H1 (cell line): ENCODE data around the gene CPEB3. TPM values are rescaled to one million over a fixed set of nuclear protein-coding genes. Genes with fewer than 3 reads are reported as not detected.

Experiments used
- CTCF ChIA-PET: fragments of 300-600 bp; sonication (Branson Sonifier 250); formaldehyde crosslinking; loops from one replicate; lab custom pipeline; 2021; ENCODE audit not compliant: partially characterized antibody; lab: Charles Lee
- POLR2A ChIA-PET: fragments of 300-600 bp; sonication (Branson Sonifier 250); formaldehyde crosslinking; loops from one replicate; lab custom pipeline; 2021; ENCODE audit warnings: inconsistent platforms; ENCODE audit not compliant: partially characterized antibody; lab: Charles Lee
- DNase-seq, 2 experiments: peaks; one replicate each; pipeline versions ENCODE4 v3.0.0 to v3.0.0-alpha.2; 2010 to 2022; ENCODE audit warnings: low spot score in 2 of 2, low read depth in 1 of 2, mixed read lengths in 1 of 2
- FAIRE-seq: peaks from 2 replicates; lab custom pipeline; 2011; peaks lifted over from hg19 to GRCh38; lab: Jason Lieb, UNC
- H2AFZ ChIP-seq: 2 replicates; pipeline ENCODE4 v1.8.1; 2012; ENCODE audit warnings: low read length, inconsistent platforms
- H2AK5ac ChIP-seq: 2 replicates; pipeline ENCODE4 v1.6.1; 2013; ENCODE audit warnings: low read depth, low read length
- H2BK120ac ChIP-seq: replicated peaks from 2 replicates; pipeline ENCODE3; 2013; ENCODE audit warnings: low read depth, low read length, inconsistent platforms
- H2BK12ac ChIP-seq: 2 replicates; pipeline ENCODE4 v1.6.1; 2013; ENCODE audit warnings: low read depth, low read length
- H2BK15ac ChIP-seq: 2 replicates; pipeline ENCODE4 v1.6.1; 2013; ENCODE audit warnings: low read length
- H2BK20ac ChIP-seq: 2 replicates; pipeline ENCODE4 v1.6.1; 2013; ENCODE audit warnings: low read length
- H2BK5ac ChIP-seq: 2 replicates; pipeline ENCODE4 v1.6.1; 2013; ENCODE audit warnings: low read depth, low read length
- H3K14ac ChIP-seq: 2 replicates; pipeline ENCODE4 v1.6.1; 2013; ENCODE audit warnings: inconsistent platforms; ENCODE audit not compliant: insufficient read length
- H3K18ac ChIP-seq: 2 replicates; pipeline ENCODE4 v1.6.1; 2013; ENCODE audit warnings: low read length; ENCODE audit errors: extremely low read depth
- H3K23ac ChIP-seq: 2 replicates; pipeline ENCODE4 v1.6.1; 2013; ENCODE audit warnings: inconsistent platforms; ENCODE audit not compliant: insufficient read length
- H3K23me2 ChIP-seq: 2 replicates; pipeline ENCODE4 v1.6.1; 2013; ENCODE audit warnings: low read depth, low read length
- H3K27ac ChIP-seq: 2 replicates; pipeline ENCODE4 v1.6.1; 2011; ENCODE audit warnings: low read depth, low read length, inconsistent platforms
- H3K27me3 ChIP-seq, 4 experiments: replicated peaks in 1 of 4; 1 replicate in 1 of 4; 2 replicates in 3 of 4; pipeline versions ENCODE4 v1.6.1 to v1.8.1; 2011 to 2013; ENCODE audit warnings: low read length in 3 of 4, mild to moderate bottlenecking in 3 of 4, inconsistent platforms in 2 of 4, mixed read lengths in 2 of 4, moderate library complexity in 1 of 4; ENCODE audit not compliant: control insufficient read depth in 3 of 4, insufficient read depth in 3 of 4; ENCODE audit errors: extremely low read depth in 1 of 4
- H3K36me3 ChIP-seq, 4 experiments: 2 replicates each; pipeline versions ENCODE4 v1.6.1 to v1.8.1; 2011 to 2013; ENCODE audit warnings: mild to moderate bottlenecking in 4 of 4, low read length in 3 of 4, moderate library complexity in 2 of 4, control low read depth in 1 of 4, inconsistent platforms in 1 of 4; ENCODE audit not compliant: insufficient read depth in 4 of 4, control insufficient read depth in 2 of 4
- H3K4ac ChIP-seq: replicated peaks from 2 replicates; pipeline ENCODE3; 2013; ENCODE audit warnings: low read length, low read depth, mixed read lengths, inconsistent platforms; ENCODE audit not compliant: insufficient read length
- H3K4me1 ChIP-seq, 4 experiments: replicated peaks in 1 of 4; 1 replicate in 1 of 4; 2 replicates in 3 of 4; pipeline versions ENCODE4 v1.6.1 to v1.8.1; 2011 to 2013; ENCODE audit warnings: low read length in 3 of 4, inconsistent platforms in 2 of 4, mixed read lengths in 1 of 4; ENCODE audit not compliant: insufficient read depth in 4 of 4, control insufficient read depth in 3 of 4
- H3K4me2 ChIP-seq, 2 experiments: 2 replicates each; pipeline versions ENCODE4 v1.6.1 to v1.8.1; 2011 to 2013; ENCODE audit warnings: low read depth in 2 of 2, low read length in 2 of 2, control low read depth in 1 of 2, inconsistent platforms in 1 of 2, mild to moderate bottlenecking in 1 of 2; ENCODE audit not compliant: insufficient read depth in 1 of 2
- H3K4me3 ChIP-seq, 4 experiments: fragments of 200-600, 300-600 bp in 1 of 4; sonication (generic), shearing (Covaris generic), sonication (Bioruptor Twin) in 1 of 4; 2 replicates each; pipeline versions ENCODE4 v1.5.1 to v1.8.1; 2011 to 2016; ENCODE audit warnings: low read length in 4 of 4, low read depth in 3 of 4, control low read depth in 2 of 4, inconsistent platforms in 2 of 4, mild to moderate bottlenecking in 2 of 4, mixed read lengths in 1 of 4, moderate library complexity in 1 of 4; ENCODE audit not compliant: insufficient read depth in 2 of 4; ENCODE audit errors: extremely low read depth in 1 of 4
- H3K56ac ChIP-seq: replicated peaks from 2 replicates; pipeline ENCODE3; 2013; ENCODE audit warnings: low read depth, mild to moderate bottlenecking, mixed read lengths, low read length, inconsistent platforms; ENCODE audit not compliant: insufficient read length
- H3K79me1 ChIP-seq: 2 replicates; pipeline ENCODE4 v1.6.1; 2013; ENCODE audit warnings: low read depth, low read length, control low read depth
- H3K79me2 ChIP-seq, 2 experiments: 2 replicates each; pipeline versions ENCODE4 v1.6.1 to v1.8.1; 2012 to 2013; ENCODE audit warnings: low read length in 2 of 2, mild to moderate bottlenecking in 2 of 2, inconsistent platforms in 1 of 2; ENCODE audit not compliant: insufficient read depth in 2 of 2, control insufficient read depth in 1 of 2
- H3K9ac ChIP-seq, 4 experiments: replicated peaks in 1 of 4; 1 replicate in 1 of 4; 2 replicates in 3 of 4; pipeline versions ENCODE4 v1.6.1 to v1.8.1; 2011 to 2013; ENCODE audit warnings: low read depth in 3 of 4, low read length in 3 of 4, control low read depth in 2 of 4, mild to moderate bottlenecking in 2 of 4, moderate library complexity in 2 of 4, inconsistent platforms in 1 of 4; ENCODE audit errors: extremely low read depth in 1 of 4
- H3K9me3 ChIP-seq, 2 experiments: 2 replicates each; pipeline versions ENCODE4 v1.6.1 to v1.8.1; 2012 to 2013; ENCODE audit warnings: mild to moderate bottlenecking in 2 of 2, moderate library complexity in 2 of 2, control low read depth in 1 of 2, inconsistent platforms in 1 of 2, low read depth in 1 of 2, low read length in 1 of 2, mixed read lengths in 1 of 2; ENCODE audit not compliant: insufficient read depth in 2 of 2
- H4K20me1 ChIP-seq, 2 experiments: replicated peaks in 1 of 2; 2 replicates each; pipeline versions ENCODE3 to v1.8.1; 2011 to 2013; ENCODE audit warnings: inconsistent platforms in 2 of 2, low read length in 2 of 2, mild to moderate bottlenecking in 1 of 2; ENCODE audit not compliant: insufficient read depth in 2 of 2, control insufficient read depth in 1 of 2
- H4K5ac ChIP-seq: 2 replicates; pipeline ENCODE4 v1.6.1; 2013; ENCODE audit warnings: low read length, low read depth, mixed read lengths, inconsistent platforms; ENCODE audit not compliant: insufficient read length
- H4K8ac ChIP-seq: 2 replicates; pipeline ENCODE4 v1.8.0; 2013; ENCODE audit warnings: mild to moderate bottlenecking, moderate library complexity, low read length, inconsistent platforms; ENCODE audit not compliant: insufficient read depth; ENCODE audit errors: extremely low read depth
- H4K91ac ChIP-seq: replicated peaks from 2 replicates; pipeline ENCODE3; 2013; ENCODE audit warnings: low read length, mixed read lengths, inconsistent platforms; ENCODE audit not compliant: insufficient read length
- CEBPB ChIP-seq: IDR thresholded peaks from 2 replicates; pipeline ENCODE4 v1.6.1; 2012; ENCODE audit warnings: low read depth, low read length
- CREB1 ChIP-seq: IDR thresholded peaks from 2 replicates; pipeline ENCODE4 v1.6.1; 2012; ENCODE audit warnings: inconsistent platforms
- HDAC2 ChIP-seq, 2 experiments: fragments of 300-600 bp in 1 of 2; sonication (generic) in 1 of 2; IDR thresholded peaks; 2 replicates each; pipeline ENCODE4 v1.6.1; 2011 to 2012; ENCODE audit warnings: low read depth in 2 of 2, low read length in 2 of 2, mild to moderate bottlenecking in 2 of 2, moderate library complexity in 2 of 2, borderline replicate concordance in 1 of 2, inconsistent platforms in 1 of 2
- WGBS, 2 experiments: shearing (Covaris generic) in 1 of 2; methylation state at CpG; one replicate each; pipeline versions ENCODE4 v1.1.6 to v1.1.7; 2013 to 2015; ENCODE audit warnings: low lambda C conversion rate in 2 of 2, mixed read lengths in 2 of 2, inconsistent platforms in 1 of 2, low coverage in 1 of 2, missing lambda C conversion rate in 1 of 2; ENCODE audit not compliant: insufficient replicate concordance in 2 of 2, insufficient coverage in 1 of 2, insufficient read length in 1 of 2; ENCODE audit errors: extremely low coverage in 1 of 2, missing lambda C conversion rate in 1 of 2; 5-methylcytosine and 5-hydroxymethylcytosine counted together
- polyA plus RNA-seq, 7 experiments: library from polyadenylated mRNA; depleted of rRNA in 3 of 7; stranded (reverse) in 5 of 7; unstranded in 2 of 7; fragments of >200 nt in 5 of 7; fragments of 200-250 nt in 2 of 7; gene quantifications; 1 replicate in 5 of 7; 2 replicates in 1 of 7; 4 replicates in 1 of 7; pipeline versions ENCODE4 v1.2.1 to v1.2.3, GENCODE V29; 2011 to 2013; ENCODE audit warnings: missing spikeins in 2 of 7, mixed read lengths in 2 of 7
- total RNA-seq: library from RNA; stranded (reverse); fragmentation: NEBNext Ultra II Directional; extraction: Animal tissue kit (Norgen Biotek cat#: 25700); gene quantifications from 2 replicates; pipeline ENCODE4 v1.2.1, GENCODE V29; 2021

Gene CPEB3
- total and polyA plus RNA-seq, 2 of the 8 experiments (the other 6 are each of a cell fraction or from before 2014, with no cell fraction given): 0.39 to 1.7 TPM

DNA sequence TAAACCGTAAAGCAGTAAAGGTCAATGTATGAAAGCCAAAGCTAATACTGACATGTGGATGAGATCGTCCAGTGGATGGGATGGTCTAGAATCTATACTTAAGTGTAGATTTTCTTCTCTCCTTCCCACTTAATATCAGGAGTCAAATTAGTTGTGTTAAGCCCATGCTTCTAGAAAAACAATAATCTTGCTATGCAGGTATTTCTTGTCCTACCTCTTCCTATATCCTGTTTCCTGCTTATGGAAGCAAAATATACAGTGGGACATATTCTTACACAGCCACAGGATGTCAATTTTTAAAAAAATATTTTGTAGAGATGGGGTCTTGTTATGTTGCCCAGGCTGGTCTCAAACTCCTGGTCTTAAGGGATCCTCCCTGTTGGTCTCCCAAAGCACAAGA lies 27.5 kb downstream of the CPEB3 start:
- Histone ChIP-seq H3K4me3 (no peak overlapping the region), H3K23ac (no peak overlapping the region), H4K5ac (no peak overlapping the region), H3K56ac (no peak overlapping the region), H3K27ac (no peak overlapping the region), H3K14ac (no peak overlapping the region), H4K20me1 (no peaks in the 10 kb centered on the region), H3K79me1 (no peaks in the 10 kb centered on the region), H3K18ac (no peak overlapping the region), H3K4ac (no peak overlapping the region), H3K4me1 (no peaks in the 10 kb centered on the region), H2AFZ (no peak overlapping the region), H4K8ac (no peak overlapping the region), H2BK12ac (no peak overlapping the region), H4K91ac (no peak overlapping the region), H3K27me3 (no peaks in the 10 kb centered on the region), H2BK5ac (no peak overlapping the region), H2BK20ac (no peak overlapping the region), H3K4me2 (no peak overlapping the region), H2BK120ac (no peak overlapping the region), H3K36me3 (no peaks in the 10 kb centered on the region), H3K23me2 (no peaks in the 10 kb centered on the region), H2AK5ac (no peak overlapping the region), H3K9me3 (no peaks in the 10 kb centered on the region), H3K79me2 (no peaks in the 10 kb centered on the region), H2BK15ac (no peak overlapping the region), H3K9ac (no peak overlapping the region)
- 94% methylated on average over 2 of the region's 2 CpGs; no CpG with 5 or more reads in 1 of the 2 experiments for WGBS, 2 experiments
- DNase-seq (no peak), FAIRE-seq (no peak)
- CTCF ChIA-PET: interaction anchor here (0.8 kb wide), 1 partner anchor 28 kb away, joined by 3 read pairs; the partner anchor contains the start of genes CPEB3 and MARCHF5
- POLR2A ChIA-PET: no interaction called here
- TF ChIP-seq CREB1 (no peak), HDAC2 (IDR thresholded peaks at IDR 0.05; ENCODE audit: borderline replicate concordance in 1 of 2, low read depth in 2 of 2, low read length in 2 of 2) (no peak), CEBPB (no peak)
